ENCODE results near the gene UGT1A5.
"Not testable (repeated sequence)": the region's sequence is repeated elsewhere in the genome, so short reads cannot be mapped to it uniquely, and the experiment has no call there.

Gene UGT1A5

DNA sequence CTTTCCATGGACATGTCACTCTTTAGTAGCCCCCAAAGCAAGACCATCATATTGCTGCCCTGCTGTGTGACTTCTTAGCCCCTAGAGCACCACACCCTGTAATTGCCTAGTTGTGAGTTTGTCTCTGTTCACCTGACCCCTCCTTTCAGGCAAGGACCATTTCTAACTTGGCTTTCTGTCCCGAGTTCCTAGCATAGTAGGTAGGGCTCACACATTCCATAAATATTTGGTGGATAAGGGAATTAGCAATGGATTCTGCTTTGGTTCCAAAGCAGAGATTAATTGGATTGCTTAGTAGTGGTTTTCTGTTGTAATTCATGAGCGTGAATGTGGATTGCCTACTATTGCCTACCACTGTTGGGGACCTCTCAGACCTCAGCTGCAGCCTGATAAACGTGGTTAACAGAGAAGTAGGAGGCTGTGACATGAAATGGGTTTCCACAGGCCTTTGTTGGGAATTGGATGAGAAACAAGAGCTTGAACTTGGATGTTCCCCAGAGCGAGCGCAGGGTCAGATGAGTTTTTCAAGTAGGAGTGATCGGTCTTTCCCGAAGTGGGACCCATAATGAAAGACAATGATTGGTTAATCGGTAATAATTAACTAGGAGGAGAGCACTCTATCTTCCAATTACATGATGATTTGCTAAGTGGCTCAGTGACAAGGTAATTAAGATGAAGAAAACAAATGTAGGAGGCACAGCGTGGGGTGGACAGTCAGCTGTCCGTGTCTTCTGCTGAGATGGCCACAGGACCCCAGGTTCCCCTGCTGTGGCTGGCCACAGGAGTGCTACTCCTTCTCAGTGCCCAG is 34.0 kb downstream of the UGT1A5 start:
- no peak for DNase-seq (ENCODE audit: low read depth)

DNA sequence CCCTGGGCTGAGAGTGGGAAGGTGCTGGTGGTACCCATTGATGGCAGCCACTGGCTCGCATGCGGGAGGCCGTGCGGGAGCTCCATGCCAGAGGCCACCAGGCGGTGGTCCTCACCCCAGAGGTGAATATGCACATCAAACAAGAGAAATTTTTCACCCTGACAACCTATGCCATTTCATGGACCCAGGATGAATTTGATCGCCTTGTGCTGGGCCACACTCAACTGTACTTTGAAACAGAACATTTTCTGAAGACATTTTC is 34.5 kb downstream of the UGT1A5 start:
- no peak for DNase-seq (ENCODE audit: low read depth)

GRCh38 chr2:233750689-233751088 is 38.0 kb downstream of the UGT1A5 start:
- DNase-seq (ENCODE audit: low read depth): not testable (repeated sequence)

- not testable (repeated sequence) for DNase-seq (ENCODE audit: low read depth)
Measured at GRCh38 chr2:233751212-233752009, 38.7 kb downstream of the UGT1A5 start.

DNA sequence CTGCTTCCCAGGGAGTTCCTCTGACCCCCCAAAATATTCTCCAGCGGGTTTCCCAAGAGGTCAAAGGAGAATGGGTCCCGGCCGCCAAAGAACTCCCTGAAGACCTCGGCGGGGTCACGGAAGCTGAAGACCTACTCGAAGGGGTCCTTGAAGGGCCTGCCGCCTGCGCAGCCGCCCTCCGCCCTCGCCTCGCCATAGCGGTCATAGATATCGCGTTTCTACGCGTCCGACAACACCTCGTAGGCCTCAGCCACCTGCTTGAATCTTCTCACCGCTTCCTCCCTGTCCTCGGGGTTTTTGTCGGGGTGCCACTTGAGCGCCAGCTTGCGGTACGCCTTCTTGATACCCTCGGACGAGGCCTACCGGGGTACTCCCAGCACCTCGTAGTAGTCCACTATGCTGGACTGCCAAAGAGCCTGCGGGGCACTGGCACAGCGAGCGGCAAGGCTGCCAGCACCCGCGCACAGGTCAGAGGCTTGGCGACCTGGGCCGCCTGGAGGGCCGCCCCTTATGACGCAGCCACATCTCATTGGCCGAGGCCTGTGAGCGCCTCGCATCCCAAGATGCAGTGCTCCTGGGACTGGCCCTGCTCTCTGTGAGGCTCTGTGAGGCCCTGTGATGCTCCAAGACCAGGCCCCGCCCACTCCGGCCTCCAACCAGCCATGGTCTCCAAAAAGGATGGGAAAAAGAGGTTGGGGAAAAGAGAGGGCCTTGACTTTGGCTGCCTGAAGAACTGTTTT is 42.3 kb downstream of the UGT1A5 start:
- no peak for DNase-seq (ENCODE audit: low read depth)

DNA sequence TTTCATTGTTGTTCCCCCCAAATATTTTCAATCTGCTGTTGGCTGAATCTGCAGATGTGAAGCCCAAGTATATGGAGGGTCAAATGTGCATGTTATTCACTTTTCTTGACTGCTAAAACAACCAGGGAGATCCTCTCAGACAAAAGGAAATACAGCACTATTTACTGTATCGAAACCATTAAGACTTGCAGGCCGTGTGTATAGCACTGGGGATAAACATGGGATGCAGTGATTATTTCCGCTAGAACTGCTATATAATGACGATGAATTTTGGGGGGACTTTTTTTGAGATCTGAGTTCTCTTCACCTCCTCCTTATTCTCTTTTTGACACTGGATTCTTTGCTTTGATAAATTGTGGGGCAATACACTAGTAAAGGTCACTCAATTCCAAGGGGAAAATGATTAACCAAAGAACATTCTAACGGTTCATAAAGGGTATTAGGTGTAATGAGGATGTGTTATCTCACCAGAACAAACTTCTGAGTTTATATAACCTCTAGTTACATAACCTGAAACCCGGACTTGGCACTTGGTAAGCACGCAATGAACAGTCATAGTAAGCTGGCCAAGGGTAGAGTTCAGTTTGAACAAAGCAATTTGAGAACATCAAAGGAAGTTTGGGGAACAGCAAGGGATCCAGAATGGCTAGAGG is 43.8 kb downstream of the UGT1A5 start:
- DNase-seq (ENCODE audit: low read depth): no peak

GRCh38 chr2:233758141-233758540 is 45.4 kb downstream of the UGT1A5 start:
- no peak for DNase-seq (ENCODE audit: low read depth)

- no peak for DNase-seq (ENCODE audit: low read depth)
Measured at GRCh38 chr2:233758849-233759248, 46.1 kb downstream of the UGT1A5 start.

GRCh38 chr2:233760043-233760442 is 47.3 kb downstream of the UGT1A5 start, which contains the start of gene UGT1A1:
Gene UGT1A1 (plus strand): TSS chr2:233760270. CDS start chr2:233760288, 18 bp downstream.
- DNase-seq (ENCODE audit: low read depth): no peak

DNA sequence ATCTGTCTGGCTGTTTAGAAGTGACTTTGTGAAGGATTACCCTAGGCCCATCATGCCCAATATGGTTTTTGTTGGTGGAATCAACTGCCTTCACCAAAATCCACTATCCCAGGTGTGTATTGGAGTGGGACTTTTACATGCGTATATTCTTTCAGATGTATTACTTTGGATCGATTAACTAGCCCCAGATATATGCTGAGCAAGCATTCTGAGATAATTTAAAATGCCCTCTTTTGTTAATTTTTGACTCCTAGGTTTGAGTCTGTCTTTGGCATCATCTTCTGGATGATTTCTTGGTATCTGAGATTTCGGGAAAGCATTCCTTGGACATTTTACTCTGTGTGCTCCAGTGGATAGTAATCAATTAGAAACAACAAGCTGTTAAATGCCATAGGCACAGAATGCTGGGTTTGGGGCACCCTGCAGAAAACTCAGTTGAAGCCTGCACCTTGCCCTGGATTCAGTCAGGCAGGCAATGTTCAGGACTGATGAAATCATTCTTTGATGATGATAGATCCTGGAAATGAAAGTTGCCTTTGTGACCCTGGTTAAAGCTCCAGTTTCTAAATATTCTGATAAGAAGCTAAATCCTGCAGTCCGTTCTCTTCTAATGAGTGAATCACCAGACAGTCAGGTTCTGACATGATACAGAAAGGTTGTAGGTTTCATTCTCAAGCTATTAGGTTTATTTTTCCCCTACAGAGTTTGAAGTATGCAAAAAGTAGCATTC is 48.5 kb downstream of the UGT1A5 start:
- DNase-seq (ENCODE audit: low read depth): no peak

DNA sequence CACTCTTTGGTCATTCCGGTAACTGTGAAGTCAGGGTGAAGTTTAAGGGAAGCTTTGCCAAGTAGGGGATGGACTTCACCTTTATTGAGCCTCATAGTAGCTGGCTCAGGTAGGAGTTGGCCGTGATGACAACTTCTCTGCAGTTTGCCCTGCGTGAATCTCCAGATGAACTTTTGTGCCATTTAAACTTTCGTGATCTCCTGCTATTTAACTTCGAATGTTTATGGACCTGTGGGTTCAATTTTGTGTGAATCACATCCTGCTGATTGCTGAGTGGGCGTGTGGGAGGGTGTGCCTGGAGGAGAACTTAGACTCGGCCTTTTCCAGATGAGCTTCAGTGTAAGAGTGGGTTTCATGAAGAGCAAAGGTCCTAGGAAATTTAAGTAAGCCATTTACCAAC is 51.6 kb downstream of the UGT1A5 start:
- no peak for DNase-seq (ENCODE audit: low read depth)

- no peak for DNase-seq (ENCODE audit: low read depth)
Measured at GRCh38 chr2:233764761-233765160, 52.1 kb downstream of the UGT1A5 start.

- no peak for DNase-seq (ENCODE audit: low read depth)
Measured at GRCh38 chr2:233766416-233766815, 53.7 kb downstream of the UGT1A5 start.

DNA sequence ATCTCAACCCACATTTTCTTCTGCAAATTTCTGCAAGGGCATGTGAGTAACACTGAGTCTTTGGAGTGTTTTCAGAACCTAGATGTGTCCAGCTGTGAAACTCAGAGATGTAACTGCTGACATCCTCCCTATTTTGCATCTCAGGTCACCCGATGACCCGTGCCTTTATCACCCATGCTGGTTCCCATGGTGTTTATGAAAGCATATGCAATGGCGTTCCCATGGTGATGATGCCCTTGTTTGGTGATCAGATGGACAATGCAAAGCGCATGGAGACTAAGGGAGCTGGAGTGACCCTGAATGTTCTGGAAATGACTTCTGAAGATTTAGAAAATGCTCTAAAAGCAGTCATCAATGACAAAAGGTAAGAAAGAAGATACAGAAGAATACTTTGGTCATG is 55.4 kb downstream of the UGT1A5 start:
- no peak for DNase-seq (ENCODE audit: low read depth)

DNA sequence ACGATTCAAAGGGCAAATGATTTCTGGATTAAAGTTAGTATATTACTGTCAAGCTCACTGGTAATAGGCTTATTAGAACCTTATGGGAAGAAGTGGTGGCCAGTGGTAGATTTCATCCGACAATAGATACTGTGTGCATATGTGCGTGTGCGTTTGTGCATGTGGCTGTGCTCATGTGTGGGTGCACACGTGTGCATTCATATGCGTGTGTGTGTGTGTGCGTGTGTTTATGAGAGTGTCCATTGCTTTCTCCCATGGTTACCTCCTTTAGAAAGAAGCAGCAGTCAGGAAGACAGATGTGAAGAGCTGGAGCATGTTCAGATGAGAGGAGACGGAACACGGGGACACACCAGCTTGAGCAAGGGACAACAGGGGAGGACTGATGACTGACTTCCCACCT is 56.6 kb downstream of the UGT1A5 start:
- DNase-seq (ENCODE audit: low read depth): no peak

DNA sequence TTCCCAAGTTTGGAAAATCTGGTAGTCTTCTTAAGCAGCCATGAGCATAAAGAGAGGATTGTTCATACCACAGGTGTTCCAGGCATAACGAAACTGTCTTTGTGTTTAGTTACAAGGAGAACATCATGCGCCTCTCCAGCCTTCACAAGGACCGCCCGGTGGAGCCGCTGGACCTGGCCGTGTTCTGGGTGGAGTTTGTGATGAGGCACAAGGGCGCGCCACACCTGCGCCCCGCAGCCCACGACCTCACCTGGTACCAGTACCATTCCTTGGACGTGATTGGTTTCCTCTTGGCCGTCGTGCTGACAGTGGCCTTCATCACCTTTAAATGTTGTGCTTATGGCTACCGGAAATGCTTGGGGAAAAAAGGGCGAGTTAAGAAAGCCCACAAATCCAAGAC is 59.4 kb downstream of the UGT1A5 start:
- DNase-seq (ENCODE audit: low read depth): no peak

GRCh38 chr2:233772583-233772982 is 59.9 kb downstream of the UGT1A5 start:
- DNase-seq (ENCODE audit: low read depth): no peak

GRCh38 chr2:233773854-233774253 is 61.1 kb downstream of the UGT1A5 start:
- DNase-seq (ENCODE audit: low read depth): no peak

DNA sequence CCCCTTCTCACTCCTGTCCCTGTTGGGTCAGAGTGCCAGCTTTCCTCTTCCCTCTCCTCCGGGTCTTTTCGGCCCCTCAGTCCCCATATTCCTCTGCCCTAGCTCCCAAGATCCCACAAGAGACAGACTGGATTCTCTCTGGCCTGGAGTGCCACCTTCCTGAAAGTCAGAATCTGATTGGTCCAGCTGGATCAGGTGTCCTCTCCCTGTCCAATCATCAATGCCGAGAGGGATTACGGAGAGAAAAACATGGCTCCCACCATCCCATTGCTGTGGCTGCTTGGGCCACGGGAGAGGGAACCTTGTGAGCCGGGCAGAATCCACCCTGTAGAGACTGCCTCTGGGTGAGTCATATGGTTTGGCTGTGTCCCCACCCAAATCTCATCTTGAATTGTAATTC is 62.7 kb downstream of the UGT1A5 start:
- DNase-seq (ENCODE audit: low read depth): no peak

DNA sequence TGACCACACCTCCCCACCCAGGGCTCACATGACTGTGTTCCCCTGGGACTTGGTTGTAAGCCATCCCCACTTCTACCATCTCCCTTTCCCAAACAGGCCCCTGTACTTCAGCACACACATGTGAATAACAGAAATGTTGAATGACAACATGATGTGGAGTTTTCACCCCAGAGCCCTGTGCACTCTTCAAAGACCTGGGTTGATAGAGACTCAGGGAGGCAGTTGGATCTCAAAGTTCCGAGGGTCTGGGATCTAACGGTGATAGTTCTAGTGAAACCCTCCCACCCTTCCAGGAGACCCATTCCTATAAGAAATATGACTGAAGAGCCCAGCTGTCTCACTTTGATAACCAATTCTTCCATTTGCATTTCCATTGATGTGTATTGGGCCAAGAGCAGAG is 65.3 kb downstream of the UGT1A5 start, which contains the start of gene MROH2A:
MROH2A (plus strand) TSS at position 301 of the 400 bp plus-strand sequence. CDS start 1,029 bp downstream, outside the sequence.
- no peak for DNase-seq (ENCODE audit: low read depth)

DNA sequence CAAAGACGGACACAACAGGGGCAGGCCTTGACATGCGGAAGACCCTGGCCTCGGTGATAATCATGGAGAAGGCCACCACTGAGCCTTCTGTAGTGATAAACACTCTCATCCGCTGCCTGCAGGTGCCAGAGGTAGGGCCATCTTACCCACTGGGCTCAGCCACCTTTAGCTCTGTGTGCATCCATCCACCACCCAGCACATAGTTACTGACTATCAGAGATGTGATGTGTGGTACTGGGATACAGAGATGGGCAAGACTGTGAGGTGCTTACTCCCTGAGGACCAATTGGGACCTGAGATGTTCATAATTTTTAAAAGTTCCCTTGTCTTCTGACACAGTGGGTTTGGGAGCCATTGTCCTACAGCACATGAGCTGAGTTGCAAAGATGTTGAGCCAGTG is 67.0 kb downstream of the UGT1A5 start:
- DNase-seq (ENCODE audit: low read depth): no peak

DNA sequence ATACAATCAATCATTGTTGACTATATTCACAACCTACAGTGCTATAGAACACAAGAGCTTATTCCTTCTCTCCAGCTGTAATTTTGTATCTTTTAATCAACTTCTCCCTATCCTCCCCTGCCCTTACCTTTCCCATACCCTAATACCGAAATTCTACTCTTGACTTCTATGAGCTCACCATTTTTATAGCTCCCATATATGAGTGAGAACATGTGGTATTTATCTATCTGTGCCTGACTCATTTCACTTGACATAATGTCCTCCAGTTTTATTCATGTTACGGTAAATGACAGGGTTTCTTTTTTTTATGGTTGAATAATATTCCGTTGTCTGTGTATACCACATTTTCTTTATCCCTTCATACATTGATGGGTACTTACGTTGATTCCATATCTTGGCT is 68.1 kb downstream of the UGT1A5 start:
- DNase-seq (ENCODE audit: low read depth): no peak
